ENCODE results near the gene PPP1R36. TPM values are rescaled to one million over a fixed set of nuclear protein-coding genes. Genes with fewer than 3 reads are reported as not detected.

PPP1R36 gene
- polyA plus RNA-seq, 2 of the 4 experiments (the other 2 are of a cell fraction) = 0.47 to 0.48 TPM

DNA sequence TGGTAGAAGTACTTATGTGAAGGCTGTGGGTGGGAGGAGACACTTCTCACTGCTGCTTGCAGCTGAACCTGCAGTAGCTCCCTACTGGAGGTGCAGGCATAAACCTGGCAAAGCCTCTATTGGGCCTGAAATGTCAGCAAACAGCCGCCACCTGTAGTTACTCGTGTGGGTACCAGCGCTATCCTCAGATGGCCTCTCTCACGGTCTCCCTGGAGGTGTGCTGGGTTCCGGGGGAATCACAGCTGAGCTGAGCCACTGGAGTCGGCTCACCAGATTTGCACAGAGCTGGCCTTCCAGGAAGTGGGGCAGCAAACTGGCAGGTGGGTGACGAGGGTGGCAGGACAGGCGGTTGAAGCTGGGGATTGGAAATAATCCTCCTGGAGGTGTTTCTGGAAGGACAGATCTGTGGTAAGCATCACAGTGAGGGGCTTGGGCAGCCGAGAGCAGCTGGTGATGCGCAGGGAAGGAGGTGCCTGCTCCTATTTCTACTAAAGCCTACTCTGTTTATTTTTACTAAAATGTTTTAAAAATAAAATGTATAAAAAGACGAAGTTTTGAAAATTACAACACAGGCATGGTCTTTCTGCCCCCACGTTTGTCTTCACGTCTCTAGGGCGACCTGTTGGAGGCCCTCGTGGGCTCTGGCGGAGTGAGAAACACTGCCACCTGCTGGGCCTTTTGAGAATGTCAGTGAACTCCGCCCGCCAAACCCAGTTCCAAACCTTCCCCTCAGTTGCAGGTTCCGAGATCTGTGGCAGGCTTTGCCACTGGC, 86.6 kb downstream of the PPP1R36 start:
- Histone ChIP-seq H3K9me3 (no peaks in the 10 kb centered on the region), H3K4me1 (peaks cover 42% of the 10 kb centered on the region), H3K4me2 (peak overlapping the region; percentile 58), H3K4me3 (no peak overlapping the region), H3K27ac (peak overlapping the region; percentile 62 to 83)
- TF ChIP-seq ZFP36 (IDR thresholded peaks at IDR 0.05; ENCODE audit: borderline replicate concordance, partially characterized antibody) (no peak), MYC (IDR thresholded peaks at IDR 0.05; ENCODE audit: borderline replicate concordance, low read length) (no peak; the same call in 1 of the 2 replicates), JUN (IDR thresholded peaks at IDR 0.05) (no peak), SMC3 (IDR thresholded peaks at IDR 0.05) (peak; percentile 96), CTCF (IDR thresholded peaks at IDR 0.05) (peak; percentile 93), GATA3 (IDR thresholded peaks at IDR 0.05; ENCODE audit: borderline replicate concordance) (no peak), MAZ (IDR thresholded peaks at IDR 0.05; ENCODE audit: borderline replicate concordance, low read depth, low read length) (no peak), RAD21 (conservative IDR thresholded peaks at IDR 0.05 in 1 of 2, IDR thresholded peaks at IDR 0.05 in 1 of 2) (peak; percentile 83 to 94), FOSL2 (IDR thresholded peaks at IDR 0.05) (no peak), FOSL2 (CRISPR knock-in tag; IDR thresholded peaks at IDR 0.05) (no peak), CBX2 (IDR thresholded peaks at IDR 0.05; ENCODE audit: borderline replicate concordance, low read depth) (no peak), POLR2AphosphoS2 (conservative IDR thresholded peaks at IDR 0.05; ENCODE audit: low read length) (no peak)
- TF ChIP-seq, protein P1, sequence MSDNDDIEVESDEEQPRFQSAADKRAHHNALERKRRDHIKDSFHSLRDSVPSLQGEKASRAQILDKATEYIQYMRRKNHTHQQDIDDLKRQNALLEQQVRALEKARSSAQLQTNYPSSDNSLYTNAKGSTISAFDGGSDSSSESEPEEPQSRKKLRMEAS (IDR thresholded peaks at IDR 0.05) = peak; percentile 34; the same call in 1 of the 2 replicates
- TF ChIP-seq, protein P2, sequence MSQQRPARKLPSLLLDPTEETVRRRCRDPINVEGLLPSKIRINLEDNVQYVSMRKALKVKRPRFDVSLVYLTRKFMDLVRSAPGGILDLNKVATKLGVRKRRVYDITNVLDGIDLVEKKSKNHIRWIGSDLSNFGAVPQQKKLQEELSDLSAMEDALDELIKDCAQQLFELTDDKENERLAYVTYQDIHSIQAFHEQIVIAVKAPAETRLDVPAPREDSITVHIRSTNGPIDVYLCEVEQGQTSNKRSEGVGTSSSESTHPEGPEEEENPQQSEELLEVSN (IDR thresholded peaks at IDR 0.05; ENCODE audit: borderline replicate concordance, low read depth) = peak; percentile 25; the same call in 1 of the 2 replicates
- WGBS (ENCODE audit: missing lambda C conversion rate) = 33% methylated on average over 16 of the region's 19 CpGs
- ChIA-PET POLR2A (interaction anchor here (0.7 to 3.7 kb wide), 5 partner anchors 7 to 279 kb away, joined by 3 to 68 read pairs (median 4); partner anchors contain the start of gene HSPA2), CTCF (interaction anchor here (0.6 to 12.0 kb wide), 81 partner anchors 8 to 301 kb away, joined by 3 to 182 read pairs (median 5); partner anchors contain the start of genes HSPA2, MTHFD1, PPP1R36 and ZBTB1)
- no peak for FAIRE-seq
- DNase-seq (ENCODE audit: low read depth in 1 of 2, low spot score in 1 of 2) = peak; percentile 74 to 84
- ATAC-seq = peak; percentile 90 to 93

- CTCF ChIA-PET = interaction anchor here (0.7 to 12.0 kb wide), 69 partner anchors 9 to 302 kb away, joined by 3 to 182 read pairs (median 5); partner anchors contain the start of genes HSPA2, MTHFD1, PPP1R36 and ZBTB1
- no peak overlapping the region for H3K4me3 ChIP-seq
- peaks cover 41% of the 10 kb centered on the region for H3K4me1 ChIP-seq
- WGBS (ENCODE audit: missing lambda C conversion rate) = 42% methylated on average over 2 of the region's 2 CpGs
- DNase-seq (ENCODE audit: low read depth in 1 of 2, low spot score in 1 of 2) = no peak
- TF ChIP-seq JUN (IDR thresholded peaks at IDR 0.05) (no peak), HEYL (CRISPR knock-in tag; IDR thresholded peaks at IDR 0.05) (no peak), MYC (IDR thresholded peaks at IDR 0.05; ENCODE audit: borderline replicate concordance, low read length) (no peak), FOXS1 (CRISPR knock-in tag; IDR thresholded peaks at IDR 0.05) (no peak), ESRRA (IDR thresholded peaks at IDR 0.05; ENCODE audit: borderline replicate concordance, low read length) (no peak), CBX2 (IDR thresholded peaks at IDR 0.05; ENCODE audit: borderline replicate concordance, low read depth) (no peak), TFCP2L1 (CRISPR knock-in tag; IDR thresholded peaks at IDR 0.05) (no peak), SMC3 (IDR thresholded peaks at IDR 0.05) (no peak; the same call in 2 of the 3 replicates), NFE2L2 (conservative IDR thresholded peaks at IDR 0.05; ENCODE audit: low read length) (no peak), CEBPB (IDR thresholded peaks at IDR 0.05) (no peak), RNF2 (IDR thresholded peaks at IDR 0.05; ENCODE audit: borderline replicate concordance, low read depth) (no peak)
- TF ChIP-seq, protein P3, sequence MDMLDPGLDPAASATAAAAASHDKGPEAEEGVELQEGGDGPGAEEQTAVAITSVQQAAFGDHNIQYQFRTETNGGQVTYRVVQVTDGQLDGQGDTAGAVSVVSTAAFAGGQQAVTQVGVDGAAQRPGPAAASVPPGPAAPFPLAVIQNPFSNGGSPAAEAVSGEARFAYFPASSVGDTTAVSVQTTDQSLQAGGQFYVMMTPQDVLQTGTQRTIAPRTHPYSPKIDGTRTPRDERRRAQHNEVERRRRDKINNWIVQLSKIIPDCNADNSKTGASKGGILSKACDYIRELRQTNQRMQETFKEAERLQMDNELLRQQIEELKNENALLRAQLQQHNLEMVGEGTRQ (IDR thresholded peaks at IDR 0.05) = no peak
- TF ChIP-seq, protein P2 (IDR thresholded peaks at IDR 0.05; ENCODE audit: borderline replicate concordance, low read depth) = no peak
- no peaks in the 10 kb centered on the region for H3K9me3 ChIP-seq
- FAIRE-seq = no peak
- POLR2A ChIA-PET = interaction anchor here (1.0 to 3.7 kb wide), 2 partner anchors 8 to 97 kb away, joined by 3 to 68 read pairs; partner anchors contain the start of gene HSPA2
- H3K27ac ChIP-seq = peak overlapping the region; percentile 62 to 83
- H3K4me2 ChIP-seq = peak overlapping the region; percentile 58
- peak in 1 of 2 experiments; percentile 10; a peak in 2 of 6 replicates for ATAC-seq
These were observed 87.2 kb downstream of the PPP1R36 start for GRCh38 chr14:64636980-64637429.

Data from A549 (cell line).